Right renal cortex interstitium (tissue), 3 donors: Measurements from ENCODE around the gene MAPKAPK2. TPM values are rescaled to one million over a fixed set of nuclear protein-coding genes. Genes with fewer than 3 reads are reported as not detected.
"Not testable (repeated sequence)": the region's sequence is repeated elsewhere in the genome, so short reads cannot be mapped to it uniquely, and the experiment has no call there.

Experiments used
- DNase-seq, 3 donors: peaks; one replicate each; pipeline ENCODE4 v3.0.0-alpha.2; 2013; ENCODE audit warnings: low read depth in 3 of 3, low spot score in 2 of 3
- polyA plus RNA-seq, 3 donors: library from polyadenylated mRNA; unstranded; fragments of 120-200 nt; gene quantifications; one replicate each; pipeline ENCODE4 v1.2.1, GENCODE V29; 2013; ENCODE audit not compliant: insufficient read length in 3 of 3

Gene MAPKAPK2
- polyA plus RNA-seq, 3 donors = 66.5 to 80.4 (median 79.6) TPM

DNA sequence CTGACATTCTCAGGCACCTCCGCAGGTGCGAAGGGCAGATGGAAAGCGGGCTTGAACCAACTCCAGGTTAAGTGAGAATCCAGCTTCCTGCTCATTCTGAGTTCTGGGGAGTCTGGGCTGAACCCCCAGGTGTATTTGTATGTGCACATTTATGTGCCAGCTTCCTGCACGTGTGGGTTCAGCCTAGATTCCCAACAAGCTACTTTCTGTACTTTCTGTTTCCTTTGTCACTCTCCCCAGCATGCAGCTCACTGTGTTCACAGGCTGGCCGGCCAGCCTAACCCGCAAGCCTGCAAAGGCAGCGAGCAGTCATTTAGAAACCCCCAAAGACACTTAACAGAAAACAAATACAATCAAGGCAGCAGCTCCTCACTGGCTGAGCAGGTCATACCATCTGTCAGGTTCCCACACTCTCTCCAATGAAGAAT, 84.6 kb downstream of the MAPKAPK2 start:
- DNase-seq = no peak

DNA sequence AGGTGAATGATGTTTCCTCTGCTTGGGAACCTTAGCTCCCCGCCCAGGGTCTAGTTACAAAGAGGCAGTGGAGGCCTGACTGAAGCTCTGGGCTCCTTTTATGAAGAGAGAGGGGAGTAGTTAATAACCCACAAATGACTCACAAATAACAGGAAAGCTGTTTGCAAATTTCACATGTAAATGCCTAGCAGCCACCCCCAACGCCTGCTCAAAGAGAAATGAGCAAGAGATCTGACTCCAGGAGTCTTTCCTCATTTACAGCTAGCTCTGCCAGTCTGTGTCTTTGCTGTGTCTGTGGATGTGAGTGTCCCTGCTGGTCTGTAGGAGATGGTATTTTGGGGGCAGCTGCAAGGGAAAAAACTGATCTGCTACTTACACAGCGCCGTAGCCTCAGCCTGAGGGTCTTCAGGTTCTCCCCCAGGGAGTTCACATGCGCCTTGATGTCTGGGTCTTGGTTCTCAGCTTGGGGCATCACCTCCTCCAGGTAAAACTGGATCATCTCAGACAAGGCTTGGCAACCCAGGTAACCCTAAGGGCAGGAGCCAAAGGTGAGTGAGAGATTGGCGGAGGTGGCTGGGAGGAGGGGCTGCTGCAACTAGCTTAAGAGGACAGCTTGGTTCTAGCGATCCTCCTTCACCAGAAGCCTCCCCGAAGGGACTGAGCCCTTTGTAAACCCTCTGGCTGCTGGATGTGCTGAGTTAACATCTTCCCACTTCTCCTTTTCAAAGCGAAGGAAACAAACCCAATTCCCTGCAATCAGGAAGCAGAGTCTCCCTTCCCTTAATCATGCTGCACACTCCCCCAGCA, 86.0 kb downstream of the MAPKAPK2 start, which contains the start of gene IL19:
Gene IL19, plus strand, starts transcription at position 243 of the 807 bp plus-strand sequence. CDS start 65,890 bp downstream, outside the sequence.
- no peak for DNase-seq

DNA sequence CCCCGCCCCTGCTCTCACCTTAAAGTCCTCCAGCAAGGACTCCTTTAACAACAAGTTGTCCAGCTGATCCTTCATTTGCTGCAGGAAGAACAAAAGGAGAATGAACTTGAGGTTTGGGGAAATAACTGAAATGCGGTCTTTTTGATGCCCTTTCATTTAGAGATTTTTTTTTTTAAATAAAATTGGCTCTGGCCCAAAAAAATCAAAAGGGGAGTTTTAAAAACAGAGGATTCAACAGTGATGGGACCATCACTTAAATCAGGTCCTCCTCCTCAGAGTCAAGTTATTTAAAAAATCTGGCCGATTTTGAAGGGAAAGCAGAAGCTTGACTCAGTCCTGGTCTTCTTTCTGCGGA, 86.6 kb downstream of the MAPKAPK2 start:
- DNase-seq = no peak

DNA sequence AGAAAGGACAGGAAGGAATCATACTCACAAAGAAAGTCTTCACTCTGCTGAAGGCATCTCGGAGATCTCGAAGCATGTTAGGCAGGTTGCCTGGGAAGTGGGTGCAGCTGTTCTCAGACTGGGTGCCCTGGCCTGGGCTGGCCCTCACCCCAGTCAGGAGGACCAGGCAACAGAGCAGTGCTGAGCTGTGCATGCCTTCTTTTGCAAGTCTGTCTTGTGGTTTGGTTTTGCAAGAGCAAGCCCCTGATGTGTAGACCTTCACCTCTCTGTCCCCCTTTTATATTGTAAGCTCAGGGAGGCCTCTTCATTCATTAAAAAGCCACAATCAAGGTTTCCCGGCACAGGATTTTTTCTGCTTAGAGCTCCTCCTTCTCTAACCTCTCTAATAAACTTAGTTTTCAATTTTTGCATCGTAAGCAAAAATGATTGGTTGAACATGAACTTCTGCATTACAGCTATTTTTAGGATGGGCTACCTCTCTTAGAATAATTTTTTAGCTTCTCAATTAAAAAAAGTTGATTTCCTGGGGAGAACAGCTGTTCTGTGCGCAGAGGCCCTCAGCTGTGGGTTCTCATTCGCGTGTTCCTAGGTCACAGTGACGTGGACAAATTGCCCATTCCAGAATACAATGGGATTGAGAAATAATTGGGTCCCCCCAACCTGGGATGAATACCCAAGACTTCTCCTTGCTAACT, 87.7 kb downstream of the MAPKAPK2 start, which contains the start of gene IL10:
Gene IL10, minus strand, starts transcription at position 252 of the 695 bp plus-strand sequence. Its CDS starts 59 bp downstream, at position 193.
- DNase-seq = no peak

DNA sequence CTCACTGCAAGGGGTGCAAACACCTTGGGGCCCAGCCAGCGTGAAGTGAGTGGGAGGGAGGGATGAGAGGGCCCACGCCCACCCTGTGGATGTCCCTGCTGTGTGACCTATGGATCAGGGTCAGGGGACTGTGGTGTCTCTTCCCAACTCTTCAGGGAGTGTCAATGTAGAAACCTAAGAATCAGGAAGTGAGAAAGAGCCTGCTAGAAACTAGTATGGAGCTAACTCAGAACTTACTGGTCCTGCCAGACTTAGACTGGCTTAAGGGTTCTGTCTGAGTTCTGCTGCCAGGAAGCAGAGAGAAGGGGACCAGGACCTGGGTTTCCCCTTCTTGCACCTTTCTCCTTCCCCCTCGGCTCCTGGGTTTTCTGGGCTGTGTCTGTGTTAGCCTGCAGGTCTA, 89.4 kb downstream of the MAPKAPK2 start:
- DNase-seq = no peak

DNA sequence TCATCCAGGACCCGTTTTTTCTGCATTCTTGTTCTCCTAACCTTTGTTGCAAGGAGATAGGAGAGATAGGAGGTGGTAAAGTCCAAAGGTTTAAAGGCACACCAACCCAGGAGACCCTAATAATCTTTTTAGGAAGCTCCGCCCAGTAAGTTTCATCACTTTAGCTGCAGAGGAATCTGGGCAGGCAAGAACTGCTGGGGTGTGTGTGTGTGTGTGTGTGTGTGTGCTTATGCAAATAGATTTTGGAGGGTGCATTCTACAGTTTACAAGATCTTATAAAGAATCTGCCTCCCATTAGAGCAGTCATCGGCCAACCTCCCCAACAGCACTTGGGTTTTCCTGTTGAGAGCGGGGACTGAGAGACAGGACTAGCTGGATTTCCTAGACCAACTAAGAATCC, 91.5 kb downstream of the MAPKAPK2 start:
- DNase-seq = no peak

DNA sequence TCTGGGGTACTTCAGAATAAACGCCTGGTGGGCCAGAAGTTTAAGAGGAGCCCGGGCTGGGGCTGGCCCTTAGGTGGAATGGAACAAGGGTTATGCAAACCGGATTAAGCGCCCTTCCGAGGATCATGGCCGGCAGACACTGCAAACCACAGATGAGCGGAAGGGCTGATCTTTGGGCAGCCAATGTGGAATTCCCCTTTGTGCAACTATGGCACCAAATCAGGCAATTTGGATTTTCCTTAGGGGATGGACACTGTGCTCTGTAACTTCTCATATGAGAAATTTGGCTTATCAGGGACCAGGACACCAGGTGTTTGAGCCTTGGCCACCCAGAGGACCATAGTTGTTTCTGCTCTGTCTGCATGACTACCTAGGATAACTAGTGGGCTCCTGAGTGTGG, 93.3 kb downstream of the MAPKAPK2 start:
- no peak for DNase-seq

DNA sequence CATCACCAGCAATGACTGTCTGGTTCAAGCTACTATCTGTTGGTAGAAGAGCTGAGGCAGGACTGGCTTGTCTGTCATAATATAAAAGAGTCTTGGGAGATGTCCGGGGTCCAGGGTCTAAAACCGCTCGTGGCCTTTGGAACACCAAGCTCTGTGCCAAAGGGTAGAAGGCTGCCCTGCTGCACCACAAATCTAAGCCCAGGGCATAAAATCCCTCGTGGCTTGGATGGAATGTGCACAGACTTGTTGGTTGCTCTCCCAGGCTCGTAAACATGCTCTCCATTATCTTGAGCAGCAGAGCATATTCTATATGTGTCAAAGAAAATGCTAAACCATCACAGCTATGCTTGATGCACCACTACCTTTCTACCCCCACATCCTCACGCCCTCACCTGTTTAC, 94.2 kb downstream of the MAPKAPK2 start:
- DNase-seq = not testable (repeated sequence)

DNA sequence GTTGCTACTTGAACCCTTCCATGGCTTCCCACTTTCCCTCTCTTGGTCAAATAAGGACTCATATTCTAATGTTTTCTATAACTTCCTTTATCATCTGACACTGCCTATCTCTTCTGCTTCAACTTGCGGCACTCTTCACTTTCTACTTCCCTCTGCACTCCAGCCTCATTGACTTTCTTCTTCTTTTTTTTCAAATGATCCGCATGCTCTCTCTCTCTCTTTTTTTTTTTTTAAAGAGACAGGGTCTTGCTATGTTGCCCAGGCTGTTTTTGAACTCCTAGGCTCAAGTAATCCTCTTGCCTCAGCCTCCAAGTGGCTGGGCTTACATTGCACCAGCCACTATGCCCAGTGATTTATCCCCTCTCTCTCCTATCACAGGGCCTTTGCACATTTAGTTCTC, 94.9 kb downstream of the MAPKAPK2 start:
- no peak for DNase-seq

DNA sequence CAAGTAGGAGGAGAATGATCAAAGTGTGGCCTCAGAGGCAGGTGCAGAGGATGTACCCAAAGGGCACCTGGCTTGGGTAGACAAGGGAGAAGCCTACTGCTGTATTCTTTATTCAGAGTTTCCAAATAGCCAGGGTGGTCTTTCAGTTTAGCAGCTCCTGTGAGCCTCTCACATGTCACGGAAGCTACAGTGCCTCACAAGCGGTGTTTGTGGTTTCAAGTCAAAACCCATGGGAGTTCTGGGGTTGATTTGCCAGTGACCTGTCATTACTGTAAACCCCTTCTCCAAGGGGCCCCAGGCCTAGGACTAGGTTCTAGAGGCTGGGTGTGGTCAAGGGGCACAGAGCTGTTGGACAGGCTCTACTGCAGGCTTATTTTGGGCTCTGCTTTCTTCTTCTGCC, 97.7 kb downstream of the MAPKAPK2 start:
- DNase-seq = no peak

DNA sequence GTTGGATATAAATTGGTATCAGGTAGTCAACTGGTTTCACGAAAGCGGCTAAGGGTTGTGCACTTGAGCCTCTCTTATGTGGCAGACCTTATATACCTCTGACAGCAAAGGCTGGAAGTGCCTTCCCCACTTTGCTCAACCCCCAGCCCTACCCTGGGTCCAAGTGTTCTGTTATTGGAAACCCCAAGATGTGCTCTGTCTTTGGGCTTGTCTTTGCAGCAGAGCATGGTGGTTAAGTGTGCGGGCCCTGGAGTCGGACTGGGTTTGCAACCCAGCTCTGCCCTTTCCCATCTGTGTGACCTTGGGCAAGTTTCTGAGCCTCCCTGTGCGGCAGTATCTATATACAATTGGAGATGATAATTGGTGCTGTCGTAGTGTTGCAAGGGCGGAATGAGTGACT, 98.8 kb downstream of the MAPKAPK2 start:
- DNase-seq = no peak

Other genes starting within 250 kb of the MAPKAPK2 start
- 1 to 10 TPM; 4.3 to 5.0 (median 4.4) TPM for gene IKBKE, start 214.4 kb upstream of the MAPKAPK2 start, polyA plus RNA-seq
- 1 to 10 TPM; 5.0 to 5.4 (median 5.1) TPM for gene RASSF5, start 177.4 kb upstream of the MAPKAPK2 start, polyA plus RNA-seq
- gene EIF2D, start 72.4 kb upstream of the MAPKAPK2 start, polyA plus RNA-seq = 10 to 100 TPM; 85.9 to 91.8 (median 88.2) TPM
- gene DYRK3, start 49.4 kb upstream of the MAPKAPK2 start, polyA plus RNA-seq = 1 to 10 TPM; 8.5 to 9.7 (median 8.8) TPM
- under 1 TPM; 0.54 to 0.96 (median 0.89) TPM for gene IL19, start 85.9 kb downstream of the MAPKAPK2 start, polyA plus RNA-seq
- gene IL10, start 87.6 kb downstream of the MAPKAPK2 start, polyA plus RNA-seq = under 1 TPM; 0.19 to 0.33 (median 0.27) TPM
- gene IL20, start 180.7 kb downstream of the MAPKAPK2 start, polyA plus RNA-seq = not detected
- under 1 TPM; 0.18 to 0.35 (median 0.35) TPM for gene IL24, start 212.5 kb downstream of the MAPKAPK2 start, polyA plus RNA-seq
- 1 to 10 TPM; 1.9 to 2.4 (median 2.0) TPM for gene FCMR, start 237.0 kb downstream of the MAPKAPK2 start, polyA plus RNA-seq